HuH-7 (cell line): ENCODE results near the gene SMARCAD1.
A peak's percentile ranks its signal among the peaks of the same experiment; 100 is the strongest.
"Not testable (repeated sequence)": the region's sequence is repeated elsewhere in the genome, so short reads cannot be mapped to it uniquely, and the experiment has no call there.

Experiments
- DNase-seq: peaks from one replicate; pipeline ENCODE4 v3.0.0; 2011; ENCODE audit warnings: low spot score

SMARCAD1 gene

DNA sequence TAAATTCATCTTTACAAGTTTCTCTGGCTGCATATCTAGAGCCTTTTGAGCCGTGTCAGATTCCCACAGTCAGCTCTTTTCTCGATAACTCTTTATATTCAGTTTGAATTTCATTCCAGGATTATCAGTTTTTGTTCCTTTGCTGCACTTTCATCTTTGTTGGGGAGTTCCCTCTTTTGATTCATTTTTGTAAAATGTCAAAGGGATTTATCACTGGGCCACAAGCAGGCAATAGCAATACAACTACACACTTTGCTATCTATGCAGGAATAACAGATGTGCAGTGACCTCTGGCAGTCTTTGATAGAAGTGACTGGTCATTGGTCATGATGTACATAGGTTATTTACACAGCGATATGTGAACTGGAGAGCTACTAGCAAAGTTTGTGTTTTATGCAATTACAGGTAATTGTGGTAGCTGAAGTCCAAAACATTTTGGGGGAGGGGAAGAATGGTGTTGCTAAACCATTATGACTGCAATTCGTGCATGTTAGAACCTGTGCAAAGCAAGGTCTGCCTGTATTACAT, 91.1 kb downstream of the SMARCAD1 start:
- peak; percentile 36 for DNase-seq

DNA sequence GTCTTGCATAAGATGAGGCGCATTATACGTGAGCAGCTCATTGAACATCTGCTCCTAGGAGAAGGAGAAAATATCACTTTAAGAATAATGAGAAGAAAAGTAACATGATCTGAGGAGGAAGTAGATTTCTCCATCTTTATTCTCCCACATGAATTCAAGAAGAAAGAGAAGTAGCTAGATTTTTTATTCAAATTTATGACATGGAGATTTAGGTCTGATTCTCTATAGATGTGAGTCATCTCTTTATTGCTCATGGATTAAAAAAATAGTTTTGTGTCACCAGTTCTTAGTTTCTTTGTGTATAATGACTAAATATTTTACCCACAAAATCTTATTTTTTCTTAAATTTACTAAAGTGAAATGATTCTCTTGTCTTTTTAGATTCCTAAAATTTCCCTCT, 94.5 kb downstream of the SMARCAD1 start:
- no peak for DNase-seq

- DNase-seq: no peak
Measured at GRCh38 chr4:94304365-94304971, 96.8 kb downstream of the SMARCAD1 start.

DNA sequence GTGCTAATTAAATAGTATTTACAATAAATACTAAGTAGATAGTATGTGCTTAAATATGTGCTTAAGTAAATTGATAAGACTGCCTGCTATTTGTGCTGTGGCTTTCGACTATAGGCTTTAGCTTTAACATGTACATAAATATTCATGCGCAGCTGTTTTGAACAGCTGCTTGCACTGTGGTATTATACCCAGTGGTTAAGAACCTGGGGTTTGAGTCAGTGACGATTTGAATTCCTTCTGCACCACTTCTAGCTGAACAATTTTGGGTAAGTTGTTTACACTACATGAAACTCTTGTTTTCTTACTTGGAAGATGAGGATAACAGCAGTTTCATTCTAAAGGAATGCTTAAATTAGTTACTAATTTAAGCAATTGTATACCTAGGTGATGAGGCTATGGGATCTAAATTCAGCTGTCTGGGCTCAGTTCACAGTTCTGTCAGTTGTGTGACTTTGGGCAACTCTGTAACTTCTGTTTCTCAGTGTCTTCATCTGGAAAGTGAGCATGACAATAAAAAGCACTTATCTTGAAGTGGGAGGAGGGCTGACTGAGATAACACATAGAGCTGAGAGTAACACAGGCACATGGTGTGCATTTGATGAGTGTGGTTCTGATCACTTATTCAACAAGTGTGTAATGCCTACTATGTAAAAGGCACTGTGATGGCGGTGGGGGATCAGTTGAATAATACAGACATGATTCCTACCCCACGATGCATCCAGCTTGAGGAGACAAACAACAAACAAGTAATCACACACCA, 98.0 kb downstream of the SMARCAD1 start:
- DNase-seq: no peak

- no peak for DNase-seq
Measured at GRCh38 chr4:94306713-94307112, 99.0 kb downstream of the SMARCAD1 start.

DNA sequence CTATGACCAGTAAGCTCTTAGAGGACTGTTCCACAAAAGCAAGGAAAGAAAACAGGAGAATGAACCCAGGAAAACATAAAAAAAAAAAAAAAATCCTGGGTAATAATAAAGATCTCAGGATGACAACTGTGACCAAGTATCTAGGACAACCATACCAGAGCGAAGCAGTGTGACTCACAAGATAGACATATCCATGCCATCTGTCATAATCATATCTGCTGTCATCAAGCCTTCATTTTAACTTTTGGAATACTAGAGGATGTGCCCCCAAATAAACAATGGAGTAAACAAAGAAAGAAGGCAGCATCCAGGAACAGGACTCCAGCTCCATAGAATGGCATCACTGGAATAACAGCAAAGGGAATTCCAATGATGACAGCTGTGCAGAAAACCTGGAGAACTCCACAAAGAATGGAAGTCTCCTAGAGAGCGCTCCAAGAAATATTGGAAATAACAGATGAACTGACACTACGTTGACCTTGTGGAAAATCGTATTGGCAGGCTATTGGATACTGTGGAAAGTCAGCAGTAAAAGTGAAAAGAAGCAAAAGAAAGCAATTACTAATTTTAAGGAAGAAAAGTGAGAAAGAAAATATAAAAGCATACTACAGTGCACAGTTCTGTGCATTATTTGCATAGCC, 99.7 kb downstream of the SMARCAD1 start:
- no peak for DNase-seq

DNA sequence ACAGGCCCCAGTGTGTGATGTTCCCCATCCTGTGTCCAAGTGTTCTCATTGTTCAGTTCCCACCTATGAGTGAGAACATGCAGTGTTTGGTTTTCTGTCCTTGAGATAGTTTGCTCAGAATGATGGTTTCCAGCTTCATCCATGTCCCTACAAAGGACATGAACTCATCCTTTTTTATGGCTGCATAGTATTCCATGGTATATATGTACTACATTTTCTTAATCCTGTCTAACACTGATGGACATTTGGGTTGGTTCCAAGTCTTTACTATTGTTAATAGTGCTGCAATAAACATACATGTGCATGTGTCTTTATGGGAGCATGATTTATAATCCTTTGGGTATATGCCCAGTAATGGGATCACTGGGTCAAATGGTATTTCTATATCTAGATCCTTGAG, 112.3 kb downstream of the SMARCAD1 start:
- DNase-seq: not testable (repeated sequence)

DNA sequence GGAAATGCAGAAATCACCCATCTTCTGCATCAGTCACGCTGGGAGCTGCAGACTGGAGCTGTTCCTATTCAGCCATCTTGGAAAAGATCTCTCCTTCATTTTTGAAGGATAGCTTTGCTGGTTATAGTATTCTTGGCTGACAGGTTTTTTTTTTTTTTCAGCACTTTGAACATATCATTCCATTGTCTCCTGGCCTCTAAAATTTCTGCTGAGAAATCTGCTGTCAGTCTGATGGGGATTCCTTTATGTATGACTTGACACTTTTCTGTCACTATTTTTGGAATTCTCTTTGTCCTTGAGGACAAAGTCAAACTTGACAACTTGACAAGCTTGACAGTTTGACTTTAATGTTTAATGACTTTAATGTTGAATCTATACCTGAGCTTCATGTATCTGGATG, 118.2 kb downstream of the SMARCAD1 start:
- DNase-seq: no peak

DNA sequence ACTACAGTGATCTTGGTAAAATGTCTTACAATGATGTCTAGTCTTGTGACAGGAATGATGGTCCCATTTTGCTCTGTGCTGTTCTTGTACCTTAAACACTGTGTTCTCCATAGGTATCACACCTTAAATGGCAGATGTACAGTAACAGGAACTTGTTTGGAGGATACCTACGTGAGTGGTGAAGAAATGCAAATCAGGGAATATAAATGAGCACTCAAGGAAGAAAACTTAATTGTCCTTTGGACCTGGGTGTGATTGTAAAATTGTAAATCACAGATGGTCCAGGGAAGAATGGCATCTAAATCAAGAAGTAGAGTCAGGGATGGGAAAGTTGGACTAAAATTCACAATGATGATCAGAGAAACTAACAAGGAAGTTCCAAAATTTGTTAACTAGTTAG, 122.3 kb downstream of the SMARCAD1 start:
- DNase-seq: no peak

DNA sequence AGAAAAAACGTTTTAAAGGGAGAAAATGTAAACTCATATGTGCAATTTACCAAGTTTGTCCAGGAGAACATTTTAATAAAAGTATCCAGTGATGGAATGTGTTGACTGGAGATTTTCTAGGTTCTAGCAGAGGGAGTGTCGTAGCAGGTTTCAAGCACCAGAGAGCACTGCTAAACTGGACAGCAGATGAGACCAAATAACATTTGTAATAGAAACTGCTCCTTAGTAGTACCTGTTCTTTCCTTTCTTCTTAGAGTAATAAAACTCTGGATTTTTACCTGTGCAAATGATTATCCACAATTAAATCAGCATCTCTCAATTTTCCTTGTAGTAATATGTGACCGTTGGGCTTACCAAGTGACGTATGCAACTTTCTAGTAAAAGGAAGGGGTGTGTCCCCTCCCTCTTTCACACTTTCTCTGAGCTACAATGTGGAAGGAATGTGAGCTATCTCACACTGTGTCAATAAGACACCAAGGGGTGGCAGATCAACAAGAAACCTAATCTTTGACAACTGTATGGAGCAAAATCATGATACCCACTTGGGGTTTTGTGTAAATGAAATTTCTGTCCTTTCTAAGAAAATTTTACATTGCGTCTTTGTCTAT, 125.4 kb downstream of the SMARCAD1 start:
- no peak for DNase-seq

DNA sequence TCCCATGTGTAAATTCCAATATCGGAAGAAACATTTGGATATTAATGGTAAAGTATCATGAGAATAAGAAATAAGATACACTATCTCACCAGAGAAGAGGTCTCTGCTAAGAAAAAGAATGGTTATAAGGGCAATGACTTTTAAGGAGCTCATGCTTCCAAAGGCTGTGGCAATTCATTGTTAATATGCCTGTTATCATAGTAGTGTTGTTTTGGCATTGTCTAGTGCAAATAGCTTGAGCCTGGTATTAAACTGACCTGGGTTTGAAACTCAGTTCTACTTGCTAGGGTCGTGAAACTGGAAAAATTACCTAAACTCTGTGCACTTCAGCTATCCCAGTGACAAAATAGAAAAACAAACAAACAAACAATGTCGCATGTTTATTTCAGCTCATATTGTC, 126.2 kb downstream of the SMARCAD1 start:
- DNase-seq: no peak

GRCh38 chr4:94334476-94334875, 126.8 kb downstream of the SMARCAD1 start:
- DNase-seq: no peak

- no peak for DNase-seq
Measured at GRCh38 chr4:94334962-94335361, 127.3 kb downstream of the SMARCAD1 start.

- DNase-seq: no peak
Measured at GRCh38 chr4:94336303-94336702, 128.6 kb downstream of the SMARCAD1 start.

- not testable (repeated sequence) for DNase-seq
Measured at GRCh38 chr4:94336791-94337190, 129.1 kb downstream of the SMARCAD1 start.

DNA sequence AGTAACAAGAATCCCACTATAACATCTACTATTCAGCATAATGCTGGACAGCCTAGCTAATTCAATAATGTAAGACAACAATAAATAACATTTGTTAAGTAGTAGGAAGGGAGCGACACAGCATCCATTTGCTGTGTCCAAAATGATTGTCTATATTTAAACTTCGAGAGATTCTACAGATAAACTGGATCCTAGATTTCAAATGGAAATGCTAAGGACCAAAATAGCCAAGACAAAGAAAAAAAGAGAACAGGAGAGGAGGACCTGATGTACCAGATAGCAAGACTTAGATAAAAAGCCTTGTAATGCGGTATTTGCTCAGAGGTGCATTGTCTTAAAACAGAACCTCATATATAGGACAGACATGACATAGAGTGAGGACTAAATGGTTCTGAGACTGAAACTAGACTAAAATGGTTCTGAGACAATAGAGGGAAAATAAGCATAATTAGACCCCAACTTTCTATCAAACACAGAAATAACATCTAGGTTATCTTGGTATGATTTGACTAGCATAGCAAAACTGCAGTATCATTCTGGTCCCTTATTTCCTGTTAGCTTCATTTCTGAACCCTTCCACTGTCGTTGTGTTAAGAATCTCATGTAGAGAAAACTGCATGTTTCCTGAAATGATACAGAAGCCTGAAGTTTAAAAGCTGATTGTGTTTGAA, 131.2 kb downstream of the SMARCAD1 start:
- no peak for DNase-seq

DNA sequence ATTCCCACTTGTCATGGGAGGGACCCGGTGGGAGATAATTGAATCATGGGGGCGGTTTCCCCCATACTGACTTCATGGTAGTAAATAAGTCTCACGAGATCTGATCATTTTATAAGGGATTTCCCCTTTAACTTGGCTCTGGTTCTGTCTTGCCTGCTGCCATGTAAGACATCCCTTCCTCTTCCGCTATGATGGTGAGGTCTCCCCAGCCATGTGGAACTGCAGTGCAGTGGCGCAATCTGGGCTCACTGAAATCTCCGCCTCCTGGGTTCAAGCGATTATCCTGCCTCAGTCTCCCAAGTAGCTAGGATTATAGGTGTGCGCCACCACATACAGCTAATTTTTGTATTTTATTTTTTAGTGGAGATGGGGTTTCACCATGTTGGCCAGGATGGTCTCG, 132.1 kb downstream of the SMARCAD1 start:
- no peak for DNase-seq
